GM08714 (cell line): Measurements from ENCODE around the gene NPAS3.

Experiments
- H3K4me3 ChIP-seq: fragments of 200-500 bp; sonication (Bioruptor generic); 2 replicates; pipeline ENCODE4 v1.5.1; 2014; ENCODE audit warnings: mild to moderate bottlenecking, low read length, inconsistent platforms
- ZNF274 ChIP-seq: IDR thresholded peaks from 2 replicates; pipeline ENCODE4 v1.6.1; 2012; ENCODE audit warnings: mild to moderate bottlenecking, low read depth, low read length

The NPAS3 gene

DNA sequence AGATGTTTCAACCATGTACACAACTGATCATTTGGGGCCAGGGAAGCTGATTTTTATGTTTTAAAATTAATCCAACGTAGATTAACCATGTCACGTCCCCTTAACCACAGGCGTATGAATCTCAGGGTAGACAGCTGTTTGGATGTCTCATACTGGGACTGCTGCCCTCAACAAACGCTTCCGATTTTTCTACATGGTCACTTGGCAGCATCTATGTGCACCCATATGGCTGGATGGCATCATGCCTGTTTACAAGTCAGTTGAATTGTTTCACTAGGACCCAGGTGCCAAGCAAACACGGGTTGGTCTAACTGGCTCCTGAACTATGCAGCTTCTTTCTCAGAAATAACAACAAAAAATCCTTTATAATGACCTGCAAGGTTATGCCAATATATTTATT is 393.8 kb downstream of the NPAS3 start:
- TF ChIP-seq ZNF274 = no peak
- no peak overlapping the region for H3K4me3 ChIP-seq

DNA sequence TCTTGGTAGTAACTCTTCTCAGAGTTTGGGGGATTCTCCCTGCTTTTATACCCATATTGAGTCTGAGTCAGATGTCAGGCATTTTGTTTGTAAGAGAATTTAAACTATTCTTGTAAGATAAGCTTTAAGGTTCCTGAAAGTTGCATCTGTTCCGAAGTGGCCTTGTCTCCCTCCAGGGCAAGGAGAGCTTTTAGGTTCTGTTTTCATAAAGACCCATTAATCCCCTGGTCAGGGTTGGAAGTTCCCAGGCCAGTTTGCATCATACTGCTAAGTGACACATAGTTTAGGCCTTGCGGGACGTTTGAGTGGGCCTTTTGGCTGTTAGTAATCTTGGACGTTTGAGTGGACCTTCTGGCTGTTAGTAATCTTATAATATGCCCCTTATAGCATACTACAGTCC is 396.7 kb downstream of the NPAS3 start:
- no peak overlapping the region for H3K4me3 ChIP-seq
- TF ChIP-seq ZNF274 = no peak

DNA sequence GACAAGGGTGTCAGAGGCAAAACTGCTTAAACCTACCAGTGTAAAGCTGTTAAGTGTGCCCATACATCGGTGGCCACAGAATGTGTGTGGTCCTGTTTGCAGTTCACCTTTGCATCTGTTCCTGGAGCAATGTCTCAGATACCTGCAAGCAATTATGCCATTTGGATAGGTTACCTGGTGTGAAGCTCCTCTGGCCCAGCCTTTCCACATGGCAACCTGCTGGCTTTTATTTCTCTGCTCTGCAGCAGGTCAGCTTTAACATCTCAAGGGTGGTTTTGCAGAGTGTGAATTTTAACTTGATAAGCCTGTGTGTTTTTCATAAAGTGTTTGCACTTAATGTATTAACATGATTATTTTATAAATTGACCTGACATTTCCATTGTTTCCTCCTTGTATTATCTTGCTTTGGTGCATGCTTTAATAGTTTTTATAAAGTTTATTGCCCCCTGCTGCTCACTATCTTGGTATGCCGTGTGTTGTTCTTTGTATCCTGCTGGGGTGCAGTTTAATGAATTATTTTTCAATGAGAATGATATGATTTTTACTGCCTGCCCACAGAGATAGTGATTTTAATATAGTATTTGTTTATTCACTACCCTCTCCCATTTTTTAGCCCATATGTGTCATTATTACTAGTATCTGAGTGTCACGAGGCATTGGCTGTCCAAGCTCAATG is 403.8 kb downstream of the NPAS3 start:
- TF ChIP-seq ZNF274 = no peak
- no peak overlapping the region for H3K4me3 ChIP-seq

DNA sequence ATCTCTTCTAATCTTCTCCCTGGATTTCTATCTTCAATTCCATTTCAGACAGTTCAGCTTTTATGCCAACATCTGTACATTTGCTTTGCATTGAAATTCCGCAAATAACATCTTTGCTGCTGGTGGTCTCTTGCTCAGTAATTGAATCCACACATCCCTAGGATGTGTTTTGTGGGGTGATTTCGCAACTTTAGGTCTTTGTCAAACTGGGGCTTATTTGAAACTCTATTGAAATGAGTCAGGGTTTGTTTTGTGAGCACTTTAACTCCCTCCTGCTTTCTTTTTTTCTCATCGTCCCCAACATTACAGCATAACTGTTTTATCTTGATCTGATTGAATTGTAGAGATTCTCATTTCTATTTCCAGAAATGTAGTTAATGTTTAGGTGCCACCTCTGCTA is 404.3 kb downstream of the NPAS3 start:
- TF ChIP-seq ZNF274 = no peak
- H3K4me3 ChIP-seq = no peak overlapping the region

DNA sequence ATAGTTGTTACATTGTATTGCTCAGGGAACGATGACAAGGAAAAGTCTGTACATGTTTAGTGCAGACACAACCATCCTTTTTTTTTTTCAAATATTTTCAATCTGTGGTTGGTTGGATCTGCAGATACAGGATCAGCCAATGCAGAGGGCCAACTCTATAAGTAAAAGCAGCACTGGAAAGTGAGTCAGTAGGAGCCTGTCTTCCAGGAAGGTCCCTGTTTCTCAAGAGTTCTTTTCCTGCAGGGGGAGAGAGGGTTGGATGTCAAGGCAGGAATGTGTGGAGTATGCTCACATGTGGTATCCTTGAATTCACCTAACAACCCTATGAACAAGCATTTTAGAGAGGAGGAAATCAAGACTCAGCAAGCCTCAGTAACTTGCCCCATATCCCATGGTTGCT is 409.1 kb downstream of the NPAS3 start:
- no peak for TF ChIP-seq ZNF274
- no peak overlapping the region for H3K4me3 ChIP-seq

DNA sequence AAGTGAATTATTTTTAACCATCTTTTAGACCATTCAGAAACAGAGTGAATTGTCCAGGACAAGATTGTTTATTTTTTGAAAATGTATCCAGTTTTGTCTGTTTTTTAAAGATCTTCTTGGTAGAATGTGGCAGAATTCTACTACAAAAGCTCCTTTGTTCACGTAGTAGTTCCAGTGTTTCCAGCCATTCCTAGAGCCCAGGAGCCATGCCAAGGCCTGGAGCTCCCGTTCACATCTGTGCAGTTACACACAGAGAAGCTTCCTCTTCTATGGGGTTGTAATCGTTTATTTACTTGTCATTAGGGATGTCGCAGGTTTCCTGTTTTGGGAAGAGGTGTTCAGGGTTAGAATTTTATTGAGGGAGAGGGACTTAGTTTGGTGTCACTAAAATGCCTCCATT is 409.8 kb downstream of the NPAS3 start:
- no peak for TF ChIP-seq ZNF274
- H3K4me3 ChIP-seq = no peak overlapping the region

DNA sequence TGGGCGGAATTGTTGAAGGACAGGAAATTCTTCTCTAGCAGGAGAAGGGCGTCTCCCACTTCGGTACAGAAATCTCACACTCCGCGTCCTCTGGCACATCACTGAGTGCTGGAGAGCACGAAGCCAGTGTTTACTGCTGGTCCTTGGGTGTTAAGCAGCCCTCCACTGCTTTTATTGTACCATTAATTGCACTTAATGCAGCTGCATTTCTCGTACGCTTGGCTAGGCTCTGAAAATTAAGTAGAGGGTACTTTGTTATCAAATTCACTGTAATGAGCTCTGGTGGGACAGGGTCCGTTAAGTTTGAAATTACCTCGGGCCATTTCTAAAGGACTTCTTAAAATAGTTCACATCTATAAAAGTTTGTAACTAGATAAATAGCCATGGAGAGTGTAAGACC is 411.2 kb downstream of the NPAS3 start:
- H3K4me3 ChIP-seq = no peak overlapping the region
- no peak for TF ChIP-seq ZNF274

DNA sequence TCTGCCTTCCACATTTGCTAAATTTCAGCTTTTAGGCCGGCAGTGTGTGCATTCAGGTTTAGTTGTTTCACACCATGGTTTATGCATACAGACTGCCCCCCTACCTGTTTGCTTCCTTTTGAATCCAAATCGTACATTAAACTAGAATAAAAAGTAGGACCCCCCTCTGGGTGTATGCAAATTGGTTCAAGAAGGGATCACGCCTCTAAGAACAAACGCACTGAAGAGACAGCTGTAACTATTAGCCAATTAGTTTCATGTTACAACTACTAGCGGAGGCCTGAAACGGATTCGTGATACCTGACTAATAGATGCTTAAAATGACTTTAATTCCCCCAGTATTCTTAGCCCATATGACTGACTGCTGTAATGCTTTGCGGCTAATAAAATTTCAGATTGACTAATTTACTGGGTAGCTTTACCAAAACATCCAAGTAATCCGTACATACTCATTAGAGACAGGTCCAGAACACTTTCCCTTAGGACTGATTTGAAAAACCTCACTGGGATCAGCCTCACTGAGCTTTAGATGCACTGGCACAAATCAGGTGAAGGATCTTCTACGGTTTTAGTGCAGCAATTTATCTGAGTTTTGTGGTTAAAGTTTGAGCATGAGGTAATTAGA is 411.8 kb downstream of the NPAS3 start:
- no peak overlapping the region for H3K4me3 ChIP-seq
- no peak for TF ChIP-seq ZNF274

DNA sequence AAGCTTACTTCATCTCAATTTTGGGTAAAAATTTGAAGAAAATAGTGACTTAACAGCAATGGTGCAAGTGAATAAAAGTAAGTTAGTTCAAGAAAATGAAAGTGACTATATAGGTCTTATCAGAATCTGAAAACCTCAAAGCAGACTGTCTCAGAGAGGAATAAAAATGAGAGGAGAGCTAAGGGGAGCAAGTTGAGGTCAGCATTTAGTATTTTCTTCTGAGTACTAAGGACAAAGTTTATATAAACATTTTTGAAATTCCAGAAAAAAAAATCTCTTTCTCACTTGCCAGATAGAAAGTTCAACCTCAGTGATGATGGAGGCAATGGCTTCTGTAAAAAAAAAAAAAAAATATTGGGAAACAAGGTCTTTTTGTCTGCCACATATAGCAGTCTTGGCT is 414.1 kb downstream of the NPAS3 start:
- TF ChIP-seq ZNF274 = no peak
- H3K4me3 ChIP-seq = no peak overlapping the region

DNA sequence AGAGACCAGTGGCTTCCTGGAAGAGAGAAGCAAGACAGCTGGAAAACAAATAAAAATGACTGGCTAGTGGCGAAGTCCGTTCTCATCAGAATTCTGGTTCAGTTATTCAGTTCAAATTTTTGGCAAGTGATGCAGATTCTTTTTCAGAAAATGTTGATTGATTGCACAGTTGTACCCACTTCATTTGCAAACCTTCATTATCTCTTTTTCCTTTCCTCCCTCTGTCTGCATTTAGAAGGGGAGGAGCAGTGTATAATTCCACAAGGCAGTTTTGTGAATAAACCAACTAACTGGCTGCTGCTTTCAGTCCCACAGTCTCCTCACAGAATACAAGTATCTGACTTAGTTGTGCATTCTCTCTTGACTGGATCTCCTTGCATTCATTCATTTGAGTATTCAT is 417.5 kb downstream of the NPAS3 start:
- no peak overlapping the region for H3K4me3 ChIP-seq
- no peak for TF ChIP-seq ZNF274

DNA sequence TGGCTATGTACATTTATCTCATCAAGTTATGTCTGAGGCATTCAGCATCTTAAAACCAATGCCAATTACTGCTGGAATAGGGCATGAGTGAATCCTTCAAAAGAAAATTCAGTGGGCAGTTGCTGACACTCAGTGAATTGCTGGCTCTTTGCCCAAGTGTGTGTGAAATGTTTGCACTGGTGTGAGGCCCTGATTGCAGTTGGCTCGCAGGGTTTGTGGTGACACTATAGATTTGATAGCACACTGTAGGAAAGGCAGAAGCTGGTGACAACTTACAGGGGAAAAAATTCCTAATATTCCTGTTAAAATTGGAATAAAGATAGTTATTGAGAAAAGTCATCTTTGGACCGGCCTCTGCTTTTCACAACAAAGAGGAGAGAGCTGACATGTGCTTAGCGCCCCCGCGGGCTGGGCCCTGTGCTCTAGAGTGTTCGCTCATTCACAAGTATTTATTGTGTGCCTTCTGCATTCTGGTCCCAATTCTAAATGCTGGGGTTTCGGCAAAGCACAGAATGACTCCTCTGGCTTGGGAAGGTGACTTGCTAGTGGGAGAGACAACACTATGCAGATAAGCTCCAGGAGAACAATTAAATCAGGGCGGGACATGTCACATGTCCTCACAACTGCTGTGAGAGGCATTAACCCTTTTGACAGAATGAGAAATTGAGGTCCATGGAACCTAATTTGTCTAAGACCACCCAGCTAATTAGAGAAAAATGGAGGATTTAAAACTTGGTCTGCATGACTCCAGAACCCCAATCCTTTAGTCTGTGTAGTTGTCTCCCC is 418.7 kb downstream of the NPAS3 start:
- no peak overlapping the region for H3K4me3 ChIP-seq
- TF ChIP-seq ZNF274 = no peak

DNA sequence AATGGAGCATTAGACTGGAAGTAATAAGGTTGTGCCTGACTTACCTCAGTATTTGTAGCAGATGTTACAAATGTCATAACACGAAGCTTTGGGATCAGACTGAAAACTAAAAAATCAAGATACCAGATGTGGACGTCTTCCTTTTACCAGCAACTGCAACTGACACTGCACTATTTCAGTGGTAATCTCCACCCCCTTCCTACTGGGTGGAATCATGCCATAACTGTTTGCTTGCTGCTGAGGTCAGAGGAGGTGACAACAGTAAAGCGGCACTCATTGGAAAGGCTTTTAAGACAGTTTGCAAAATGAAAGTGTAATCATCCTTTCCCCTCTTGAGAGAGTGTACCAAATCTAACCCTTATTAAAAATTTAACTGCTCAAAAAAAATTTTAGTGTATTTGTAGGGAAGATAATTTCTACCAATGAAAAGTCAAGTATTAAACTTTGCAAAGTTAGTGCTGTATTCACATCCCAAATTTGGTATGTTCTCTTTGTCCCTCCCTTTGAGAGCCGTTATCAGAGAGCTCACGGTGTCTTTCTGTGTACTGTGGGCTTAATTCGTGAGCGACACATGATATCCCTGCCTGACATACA is 420.7 kb downstream of the NPAS3 start:
- no peak overlapping the region for H3K4me3 ChIP-seq
- no peak for TF ChIP-seq ZNF274

DNA sequence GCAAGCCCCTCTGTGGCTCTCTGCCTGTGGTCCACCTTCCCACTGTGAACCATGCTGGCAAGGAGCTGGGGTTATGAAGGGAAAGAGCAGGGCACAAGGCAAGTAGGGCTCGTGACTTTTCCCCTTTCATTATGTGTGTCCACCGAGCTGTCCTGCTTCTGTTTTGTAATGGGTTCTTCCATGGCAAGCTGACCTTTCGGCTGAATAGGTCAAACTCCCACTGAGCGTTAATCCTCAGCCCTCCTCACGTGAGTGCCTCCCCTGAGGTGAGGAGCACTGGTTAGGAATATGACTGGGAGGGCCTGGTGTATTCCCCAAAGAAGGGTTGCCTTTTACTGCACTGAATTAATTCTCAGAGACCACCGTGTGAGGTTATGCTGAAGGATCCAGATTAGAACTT is 424.3 kb downstream of the NPAS3 start:
- no peak overlapping the region for H3K4me3 ChIP-seq
- TF ChIP-seq ZNF274 = no peak

DNA sequence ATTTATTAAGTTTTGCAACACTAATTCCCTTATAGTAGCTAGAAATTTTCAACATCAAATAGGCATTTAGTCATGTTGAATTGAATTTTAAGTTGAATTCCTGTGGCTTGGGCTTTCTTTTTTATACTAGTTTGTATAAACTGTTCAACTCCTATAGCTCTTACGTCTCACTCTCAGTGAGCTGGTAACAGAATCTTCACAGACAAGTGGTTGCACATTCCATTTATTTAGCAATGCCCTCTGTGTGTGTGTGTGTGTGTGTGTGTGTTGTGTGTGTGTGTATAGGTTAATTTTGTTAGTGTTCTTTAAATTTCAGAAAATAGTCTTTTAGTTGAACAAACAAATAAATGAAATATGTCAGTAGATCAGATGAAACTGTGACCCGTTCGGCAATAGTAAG is 425.0 kb downstream of the NPAS3 start:
- no peak overlapping the region for H3K4me3 ChIP-seq
- TF ChIP-seq ZNF274 = no peak

DNA sequence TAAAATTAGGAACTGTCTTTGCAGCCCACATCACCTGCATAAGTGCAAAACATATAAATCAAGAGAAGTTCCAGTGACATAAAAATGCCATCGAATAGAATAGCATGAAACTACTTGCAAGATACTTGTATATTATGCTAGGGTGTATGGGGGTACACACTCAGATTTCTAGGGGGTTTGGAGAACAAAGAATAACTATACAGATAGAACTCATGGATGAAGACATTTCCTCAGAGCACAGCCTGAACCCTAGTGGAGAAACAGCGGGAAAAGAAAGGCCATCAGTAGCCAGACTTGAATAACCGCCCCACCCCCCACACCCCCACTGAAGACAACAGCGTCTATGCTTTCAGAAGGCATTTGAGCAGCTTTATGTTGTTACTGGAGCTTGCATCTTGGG is 425.8 kb downstream of the NPAS3 start:
- no peak for TF ChIP-seq ZNF274
- H3K4me3 ChIP-seq = no peak overlapping the region
